SU-DHL-6 (cell line): ENCODE data around the gene FCAMR.

ENCODE experiments used
- H2AFZ ChIP-seq: fragments of 200-600 bp; sonication (generic); 2 replicates; pipeline ENCODE4 v1.6.1; 2014; ENCODE audit warnings: low read depth, mild to moderate bottlenecking, moderate library complexity, mixed read lengths, antibody characterized with exemption, low read length; ENCODE audit not compliant: severe bottlenecking
- H3F3A ChIP-seq: fragments of 200-600 bp; shearing (Covaris generic); 2 replicates; pipeline ENCODE4 v1.6.0; 2016; ENCODE audit warnings: antibody characterized with exemption, mild to moderate bottlenecking; ENCODE audit not compliant: insufficient read depth
- H3K27ac ChIP-seq: fragments of 200-600 bp; sonication (generic); 2 replicates; pipeline ENCODE4 v1.5.1; 2016; ENCODE audit warnings: low read depth, mild to moderate bottlenecking, low read length, moderate library complexity, mixed read lengths
- H3K27me3 ChIP-seq: fragments of 200-600 bp; sonication (generic), shearing (Covaris generic); 2 replicates; pipeline ENCODE4 v1.6.0; 2014; ENCODE audit warnings: mild to moderate bottlenecking, low read length
- H3K36me3 ChIP-seq: fragments of 200-600 bp; sonication (generic); 2 replicates; pipeline ENCODE4 v1.6.1; 2014; ENCODE audit warnings: mild to moderate bottlenecking, low read length, mixed read lengths
- H3K4me2 ChIP-seq: fragments of 300-600, 200-600 bp; shearing (Covaris generic), sonication (generic); 2 replicates; pipeline ENCODE4 v1.6.0; 2014; ENCODE audit warnings: low read length, low read depth, mild to moderate bottlenecking; ENCODE audit not compliant: poor library complexity, severe bottlenecking
- H3K4me3 ChIP-seq: fragments of 200-600 bp; sonication (generic); 2 replicates; pipeline ENCODE4 v1.5.1; 2014; ENCODE audit warnings: antibody characterized with exemption, low read length, mild to moderate bottlenecking, mixed read lengths; ENCODE audit not compliant: insufficient read depth, poor library complexity, severe bottlenecking
- H3K79me2 ChIP-seq: fragments of 200-600 bp; sonication (generic); 2 replicates; pipeline ENCODE4 v1.6.1; 2014; ENCODE audit warnings: mild to moderate bottlenecking, low read length, moderate library complexity; ENCODE audit not compliant: insufficient read depth
- H3K9ac ChIP-seq: fragments of 200-600 bp; sonication (generic); 2 replicates; pipeline ENCODE4 v1.7.0; 2014; ENCODE audit warnings: mild to moderate bottlenecking, low read length
- H3K9me2 ChIP-seq: fragments of 200-600 bp; sonication (generic); replicated peaks from 2 replicates; pipeline ENCODE4 v1.6.1; 2014; ENCODE audit warnings: low read length; ENCODE audit not compliant: insufficient read depth
- H3K9me3 ChIP-seq: fragments of 200-600 bp; sonication (generic); 2 replicates; pipeline ENCODE4 v1.6.1; 2014; ENCODE audit warnings: low read length, mixed read lengths; ENCODE audit not compliant: insufficient read depth
- H4K20me1 ChIP-seq: fragments of 200-600 bp; sonication (generic); 2 replicates; pipeline ENCODE4 v1.6.1; 2014; ENCODE audit warnings: low read depth, mild to moderate bottlenecking, antibody characterized with exemption, low read length, moderate library complexity, mixed read lengths
- CTCF ChIP-seq: fragments of 200-600 bp; sonication (generic); IDR thresholded peaks from one replicate; pipeline ENCODE4 v1.5.1; 2017; ENCODE audit warnings: antibody characterized with exemption, mild to moderate bottlenecking, low read length, moderate library complexity; ENCODE audit not compliant: insufficient read depth, poor library complexity, severe bottlenecking
- EZH2phosphoT487 ChIP-seq: fragments of 200-600 bp; sonication (generic), shearing (Covaris generic); conservative IDR thresholded peaks from 2 replicates; pipeline ENCODE4 v1.6.1; 2018; ENCODE audit warnings: mild to moderate bottlenecking, antibody characterized with exemption, low read length, moderate library complexity, mixed read lengths

The FCAMR gene

GRCh38 chr1:206962272-206962671 lies 8.0 kb downstream of the FCAMR start:
- Histone ChIP-seq H3K9me3 (no peaks in the 10 kb centered on the region), H4K20me1 (no peaks in the 10 kb centered on the region), H3K4me2 (no peak overlapping the region), H3K36me3 (no peaks in the 10 kb centered on the region), H3K9ac (no peak overlapping the region), H3K4me3 (no peak overlapping the region), H3K27ac (no peak overlapping the region), H3K27me3 (no peaks in the 10 kb centered on the region), H3F3A (no peaks in the 10 kb centered on the region), H2AFZ (no peak overlapping the region), H3K9me2 (no peaks in the 10 kb centered on the region), H3K79me2 (no peaks in the 10 kb centered on the region)
- TF ChIP-seq EZH2phosphoT487 (no peak), CTCF (no peak)

- no peaks in the 10 kb centered on the region for H3K36me3 ChIP-seq
- no peak overlapping the region for H2AFZ ChIP-seq
- H3K9ac ChIP-seq: no peak overlapping the region
- H3F3A ChIP-seq: no peaks in the 10 kb centered on the region
- H3K27me3 ChIP-seq: no peaks in the 10 kb centered on the region
- H3K9me3 ChIP-seq: no peaks in the 10 kb centered on the region
- H4K20me1 ChIP-seq: no peaks in the 10 kb centered on the region
- no peak overlapping the region for H3K4me3 ChIP-seq
- TF ChIP-seq EZH2phosphoT487 (no peak), CTCF (no peak)
- no peaks in the 10 kb centered on the region for H3K9me2 ChIP-seq
- no peaks in the 10 kb centered on the region for H3K79me2 ChIP-seq
- no peak overlapping the region for H3K27ac ChIP-seq
- no peak overlapping the region for H3K4me2 ChIP-seq
Observed at GRCh38 chr1:206961668-206962067, 8.6 kb downstream of the FCAMR start.

- TF ChIP-seq CTCF: no peak
- TF ChIP-seq EZH2phosphoT487: no peak
- no peaks in the 10 kb centered on the region for H3K9me3 ChIP-seq
- H3F3A ChIP-seq: no peaks in the 10 kb centered on the region
- no peaks in the 10 kb centered on the region for H3K36me3 ChIP-seq
- H3K4me2 ChIP-seq: no peak overlapping the region
- H3K4me3 ChIP-seq: no peak overlapping the region
- H2AFZ ChIP-seq: no peak overlapping the region
- no peak overlapping the region for H3K27ac ChIP-seq
- H3K9ac ChIP-seq: no peak overlapping the region
- no peaks in the 10 kb centered on the region for H3K79me2 ChIP-seq
- H3K9me2 ChIP-seq: no peaks in the 10 kb centered on the region
- H3K27me3 ChIP-seq: no peaks in the 10 kb centered on the region
- no peaks in the 10 kb centered on the region for H4K20me1 ChIP-seq
Observed at GRCh38 chr1:206960676-206961386, 9.4 kb downstream of the FCAMR start.
